HG03159 (cell line): ENCODE data around the gene CLIP1.
"Not testable (repeated sequence)": the region's sequence is repeated elsewhere in the genome, so short reads cannot be mapped to it uniquely, and the experiment has no call there.

Source experiments
- ATAC-seq: cut with Tn5 transposase; IDR thresholded peaks from one replicate; pipeline ENCODE4 v1.9.1; 2021; ENCODE audit warnings: mild to moderate bottlenecking, moderate library complexity; ENCODE audit not compliant: unreplicated experiment

CLIP1 gene

DNA sequence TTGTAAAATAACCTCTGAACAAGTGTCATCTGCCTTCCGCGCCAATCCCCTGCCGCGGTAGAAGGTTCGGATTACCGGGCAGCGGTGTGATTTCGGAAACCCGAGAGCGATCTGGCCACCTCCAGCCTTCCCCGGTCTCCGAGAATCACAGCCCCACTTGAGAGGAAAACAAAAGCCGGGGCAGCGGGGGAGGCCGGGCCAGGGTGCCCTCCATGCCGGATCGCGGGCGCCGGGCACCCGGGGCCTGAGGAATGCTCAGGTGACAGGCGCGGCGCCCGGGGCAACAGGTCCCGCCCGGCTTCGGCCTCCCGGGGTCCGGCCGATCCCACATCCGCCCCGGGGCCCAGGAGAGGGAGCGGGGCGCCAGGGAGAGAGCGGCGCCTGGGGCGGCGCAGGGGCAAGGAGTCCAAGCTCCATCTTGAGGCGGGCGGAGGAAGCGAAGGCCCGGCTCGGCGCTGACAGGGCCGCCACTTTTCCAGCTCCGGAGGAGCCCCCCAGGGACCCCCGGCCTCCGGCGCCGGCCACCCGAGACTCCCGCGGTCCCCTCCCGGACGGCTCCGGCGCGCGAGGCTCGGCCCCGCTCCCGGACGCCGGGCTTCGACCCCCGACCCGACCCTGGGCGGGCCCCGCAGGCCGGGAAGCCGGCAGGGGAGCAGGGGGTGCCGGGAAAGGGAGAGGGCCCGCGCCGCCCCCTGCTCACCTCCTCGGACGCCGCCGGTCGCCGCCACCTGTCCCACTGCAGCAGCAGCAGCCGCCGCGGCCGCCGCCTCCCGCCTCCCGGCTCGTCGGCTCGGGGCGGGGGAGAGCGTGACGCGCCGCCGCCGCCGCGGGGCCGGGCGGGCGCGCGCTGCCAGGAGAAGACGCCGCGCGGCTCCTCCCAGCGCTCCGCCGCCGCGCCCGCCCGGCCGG lies at the start of gene CLIP1:
Gene CLIP1 (minus strand): TSS at position 849 of the 909 bp plus-strand sequence. CDS start 42,217 bp downstream, outside the sequence.
- peak; percentile 57 for ATAC-seq

DNA sequence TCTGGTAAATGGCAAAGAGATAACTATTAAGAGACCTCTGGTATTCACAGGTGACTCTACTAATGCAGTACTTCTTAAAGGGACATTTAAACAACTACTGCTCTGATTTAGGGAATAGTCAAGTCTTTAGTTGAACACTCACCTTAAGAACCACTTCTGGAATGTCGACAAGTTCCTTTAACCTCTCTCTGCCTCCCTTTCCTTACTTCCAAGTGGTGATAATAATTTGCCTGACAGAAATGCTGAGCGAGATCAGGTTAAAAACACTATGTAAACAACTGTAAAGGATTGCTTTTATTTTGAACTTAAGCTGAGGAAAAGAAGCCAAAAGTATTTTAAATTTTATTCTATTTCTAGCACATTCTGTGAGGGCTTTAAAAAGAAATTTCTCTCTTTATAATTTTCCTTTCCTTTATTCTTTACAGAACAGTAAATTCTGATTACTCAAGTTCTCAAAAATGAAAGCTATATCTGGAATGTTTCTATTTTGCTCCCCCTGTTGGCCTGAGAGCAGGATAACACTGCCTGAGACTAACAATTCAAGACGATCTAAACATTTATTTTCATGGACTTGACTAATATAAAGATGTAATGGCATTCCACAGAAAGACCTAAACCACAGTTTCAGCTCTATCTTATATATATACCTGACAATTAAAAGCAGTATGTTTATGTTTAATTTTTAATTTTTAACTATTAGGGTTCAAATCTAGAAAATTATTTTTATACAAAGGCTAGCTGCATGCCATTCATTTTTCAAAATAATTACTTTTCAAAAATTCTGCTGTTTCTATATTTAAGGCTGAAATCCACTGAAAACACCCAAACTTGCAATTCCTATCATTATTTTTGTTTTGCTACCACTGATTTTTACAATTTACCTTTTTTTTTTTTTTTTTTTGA lies 49.1 kb upstream of the CLIP1 start:
- no peak for ATAC-seq

DNA sequence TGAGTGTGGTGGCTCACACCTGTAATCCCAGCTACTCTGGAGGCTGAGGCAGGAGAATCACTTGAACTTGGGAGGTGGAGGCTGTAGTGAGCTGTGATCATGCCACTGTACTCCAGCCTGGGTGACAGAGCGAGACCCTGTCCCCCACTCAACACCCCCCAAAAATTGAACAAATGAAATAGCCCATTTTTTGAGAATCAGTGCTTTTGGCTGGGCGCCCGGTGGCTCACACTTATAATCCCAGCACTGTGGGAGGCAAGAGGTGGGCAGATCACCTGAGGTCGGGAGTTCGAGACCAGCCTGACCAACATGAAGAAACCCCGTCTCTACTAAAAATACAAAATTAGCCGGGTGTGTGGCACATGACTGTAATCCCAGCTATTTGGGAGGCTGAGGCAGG lies 48.1 kb upstream of the CLIP1 start:
- not testable (repeated sequence) for ATAC-seq

DNA sequence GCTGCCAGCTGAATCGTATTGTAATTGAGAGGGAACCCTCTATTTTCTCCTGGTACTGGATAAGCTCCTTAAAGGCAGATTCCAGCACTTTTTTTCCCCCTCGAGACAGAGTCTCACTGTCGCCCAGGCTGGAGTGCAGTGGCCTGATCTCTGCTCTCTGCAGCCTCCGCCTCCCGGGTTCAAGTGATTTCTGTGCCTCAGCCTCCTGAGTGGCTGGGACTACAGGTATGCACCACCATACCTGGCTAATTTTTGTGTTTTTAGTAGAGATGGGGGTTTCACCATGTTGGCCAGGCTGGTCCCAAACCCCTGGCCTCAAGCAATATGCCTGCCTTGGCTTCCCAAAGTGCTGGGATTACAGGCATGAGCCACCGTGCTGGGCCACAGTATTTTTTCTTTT lies 47.4 kb upstream of the CLIP1 start:
- ATAC-seq: not testable (repeated sequence)

DNA sequence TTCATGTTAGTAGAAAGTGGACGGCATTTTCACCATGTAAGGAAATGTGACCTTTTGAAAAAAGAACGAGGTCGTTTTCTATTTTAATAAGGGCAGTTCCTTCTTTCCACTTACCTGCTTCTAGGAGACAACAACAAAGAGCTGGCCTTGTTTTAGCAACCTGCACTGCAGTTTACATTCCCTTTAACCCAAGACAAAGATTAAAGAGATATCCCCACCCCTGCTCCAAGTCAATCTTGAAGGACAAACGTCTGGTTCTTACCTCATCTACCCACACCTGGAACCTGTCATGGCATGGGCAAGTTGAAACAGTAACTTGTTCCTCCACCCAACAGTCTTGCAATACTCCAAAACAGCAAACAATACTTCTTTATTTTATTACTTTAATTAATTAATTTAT lies 45.5 kb upstream of the CLIP1 start:
- ATAC-seq: no peak

DNA sequence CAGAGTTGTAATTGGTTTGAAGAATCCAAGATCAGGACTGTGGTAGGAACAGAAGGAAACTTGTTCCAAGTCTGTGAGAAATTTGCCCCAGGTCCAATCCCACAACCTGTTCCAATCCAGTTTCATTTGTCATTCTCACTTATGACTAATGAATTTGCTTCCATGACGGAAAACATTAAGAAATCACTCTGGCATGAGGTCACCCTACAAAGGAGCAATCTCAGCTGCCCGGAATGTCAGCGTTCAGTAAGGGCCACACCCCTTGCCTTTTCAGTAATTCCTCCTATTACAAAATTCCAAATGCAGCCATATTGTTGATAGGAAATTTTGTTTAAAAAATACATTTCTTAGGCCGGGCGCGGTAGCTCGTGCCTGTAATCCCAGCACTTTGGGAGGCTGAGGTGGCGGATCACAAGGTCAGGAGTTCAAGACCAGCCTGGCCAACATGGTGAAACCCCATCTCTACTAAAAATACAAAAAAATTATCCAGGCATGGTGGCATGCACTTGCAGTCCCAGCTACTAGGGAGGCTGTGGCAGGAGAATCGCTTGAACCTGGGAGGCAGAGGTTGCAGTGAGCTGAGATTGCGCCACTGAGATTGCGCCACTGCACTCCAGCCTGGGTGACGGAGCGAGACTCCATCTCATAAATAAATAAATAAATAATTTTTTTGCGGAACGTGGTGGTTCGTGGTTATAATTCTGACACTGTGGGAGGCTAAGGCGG lies 42.0 kb upstream of the CLIP1 start:
- ATAC-seq: not testable (repeated sequence)

DNA sequence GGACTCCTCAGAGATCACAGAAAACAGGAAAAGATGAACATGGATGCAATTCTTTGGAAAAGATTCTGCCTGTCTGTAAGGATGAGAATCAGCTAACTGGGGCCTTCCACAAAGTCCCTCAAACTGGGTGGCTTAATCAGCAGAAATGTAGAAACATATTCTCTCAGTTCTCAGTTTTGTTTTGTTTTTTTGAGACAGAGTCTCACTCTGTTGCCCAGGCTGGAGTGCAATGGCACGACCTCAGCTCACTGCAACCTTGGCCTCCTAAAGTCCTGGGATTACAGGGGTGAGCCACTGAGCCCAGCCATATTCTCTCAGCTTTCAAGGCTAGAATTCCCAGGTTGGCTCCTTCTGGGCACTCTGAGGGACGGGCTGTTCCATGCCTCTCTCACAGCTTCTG lies 38.2 kb upstream of the CLIP1 start:
- ATAC-seq: no peak

DNA sequence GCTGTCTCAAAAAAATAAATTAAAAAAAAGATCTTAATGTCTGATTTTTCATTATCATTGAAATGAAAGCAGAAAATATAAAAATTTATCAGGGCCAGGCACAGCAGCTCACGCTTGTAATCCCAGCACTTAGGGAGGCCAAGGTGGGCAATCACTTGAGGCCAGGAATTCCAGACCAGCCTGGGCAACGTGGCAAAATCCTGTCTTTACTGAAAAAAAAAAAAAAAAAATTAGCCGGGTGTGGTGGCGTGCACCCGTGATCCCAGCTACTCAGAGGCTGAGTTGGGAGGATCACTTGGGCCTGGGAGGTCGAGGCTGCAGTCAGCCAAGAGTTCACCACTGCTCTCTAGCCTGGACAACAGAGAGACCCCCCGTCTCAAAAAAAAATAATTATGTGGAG lies 37.6 kb upstream of the CLIP1 start:
- no peak for ATAC-seq

DNA sequence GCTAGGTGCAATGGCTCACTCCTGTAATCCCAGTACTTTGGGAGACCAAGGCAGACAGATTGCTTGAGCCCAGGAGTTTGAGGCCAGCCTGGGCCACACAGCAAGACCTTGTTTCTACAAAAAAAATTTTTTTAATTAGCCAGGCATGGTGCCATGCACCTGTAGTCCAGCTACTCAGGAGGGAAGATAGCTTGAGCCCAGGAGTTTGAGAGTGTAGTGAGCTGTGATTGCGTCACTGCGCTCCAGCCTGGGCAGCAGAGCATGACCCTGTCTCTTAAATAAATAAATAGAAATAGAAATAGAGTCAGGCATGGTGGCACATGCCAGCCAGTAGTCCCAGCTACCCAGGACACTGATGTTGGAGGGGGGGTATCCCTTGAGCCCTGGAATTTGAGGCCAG lies 36.7 kb upstream of the CLIP1 start:
- ATAC-seq: no peak

DNA sequence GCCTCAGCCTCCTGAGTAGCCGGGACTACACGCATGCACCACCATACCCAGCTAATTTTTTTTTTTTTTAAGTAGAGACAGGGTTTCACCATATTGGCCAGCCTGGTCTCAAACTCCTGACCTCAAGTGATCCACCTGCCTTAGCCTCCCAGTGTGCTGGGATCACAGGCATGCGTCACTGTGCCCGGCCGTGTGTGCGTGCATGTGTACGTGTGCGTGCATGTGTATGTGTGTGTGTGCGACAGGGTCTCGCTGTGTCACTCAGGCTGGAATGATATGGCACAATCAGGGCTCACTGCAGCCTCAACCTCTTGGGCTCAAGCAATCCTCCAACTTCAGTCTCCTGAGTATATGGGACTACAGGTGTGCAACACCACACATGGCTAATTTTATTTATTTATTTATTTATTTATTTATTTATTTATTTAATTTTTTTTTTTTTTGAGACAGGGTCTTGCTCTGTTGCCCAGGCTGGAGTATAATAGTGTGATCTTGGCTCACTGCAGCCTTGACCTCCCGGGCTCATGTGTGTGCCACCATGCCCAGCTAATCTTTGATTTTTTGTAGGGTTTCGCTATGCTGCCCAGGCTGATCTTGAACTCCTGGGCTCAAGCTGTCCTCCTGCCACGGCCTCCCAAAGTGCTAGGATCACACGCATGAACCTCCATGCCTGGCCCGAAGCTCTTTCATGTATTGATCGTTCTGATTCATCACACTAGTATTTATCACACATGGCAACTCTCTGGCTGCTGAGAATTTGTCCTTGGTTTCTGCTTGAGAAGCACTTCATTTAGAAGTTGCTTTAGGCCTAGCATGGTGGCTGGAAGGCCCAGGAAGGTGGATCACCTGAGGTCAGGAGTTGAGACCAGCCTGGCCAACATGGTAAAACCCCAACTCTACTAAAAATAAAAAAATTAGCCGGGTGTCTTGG lies 35.9 kb upstream of the CLIP1 start:
- no peak for ATAC-seq

DNA sequence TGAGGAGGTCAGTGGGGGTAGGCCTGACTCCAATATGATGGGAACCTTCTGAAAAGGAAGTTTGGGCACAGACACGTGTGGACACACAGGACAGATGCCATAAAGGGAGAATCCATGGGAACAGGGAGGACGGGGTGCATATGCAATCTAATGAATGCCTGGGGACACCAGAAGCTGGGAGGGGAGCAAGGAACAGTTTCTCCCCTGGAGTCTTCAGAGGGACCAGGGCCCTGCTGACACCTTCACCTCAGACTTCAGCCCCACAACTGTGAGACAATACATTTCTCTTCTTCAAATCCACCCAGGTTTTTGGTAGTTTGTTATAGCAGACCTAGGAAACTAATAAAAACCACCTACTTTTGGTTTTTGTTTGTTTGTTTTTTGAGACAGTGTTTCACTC lies 35.2 kb upstream of the CLIP1 start:
- no peak for ATAC-seq

DNA sequence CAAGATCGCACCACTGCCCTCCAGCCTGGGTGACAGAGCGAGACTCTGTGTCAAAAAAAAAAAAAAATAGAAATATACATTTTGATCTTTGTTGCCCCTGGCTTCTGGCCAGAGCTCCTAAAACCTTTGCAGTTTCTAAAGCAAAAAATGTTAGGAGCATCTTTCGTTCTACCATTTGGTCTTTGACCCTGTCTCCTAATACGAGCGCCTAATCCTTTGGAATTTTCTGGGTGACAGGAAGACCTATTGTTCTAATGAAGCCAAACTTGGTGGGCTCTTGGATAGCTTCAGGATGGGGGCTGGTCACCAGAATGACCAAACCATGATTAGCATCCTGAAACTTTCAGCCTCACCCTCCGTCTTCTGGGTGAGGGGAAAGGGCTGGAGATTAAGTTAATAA lies 32.3 kb upstream of the CLIP1 start:
- no peak for ATAC-seq

DNA sequence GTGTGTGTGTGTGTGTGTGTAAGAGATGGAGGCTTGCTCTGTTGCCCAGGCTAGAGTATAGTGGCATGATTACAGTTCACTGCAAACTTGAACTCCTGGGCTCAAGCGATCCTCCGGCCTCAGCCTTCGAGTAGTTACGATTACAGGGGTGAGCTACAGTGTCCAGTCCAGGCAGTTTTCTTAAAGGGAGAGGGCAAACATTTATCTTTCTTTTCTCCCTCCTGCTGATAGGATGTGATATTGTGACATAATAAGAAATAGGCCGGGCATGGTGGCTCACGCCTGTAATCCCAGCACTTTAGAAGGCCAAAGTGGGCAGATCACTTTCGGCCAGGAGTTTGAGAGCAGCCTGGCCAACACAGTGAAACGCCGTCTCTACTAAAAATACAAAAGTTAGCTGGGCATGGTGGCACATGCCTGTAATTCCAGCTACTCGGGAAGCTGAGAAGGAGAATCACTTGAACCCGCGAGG lies 31.8 kb upstream of the CLIP1 start:
- ATAC-seq: no peak

DNA sequence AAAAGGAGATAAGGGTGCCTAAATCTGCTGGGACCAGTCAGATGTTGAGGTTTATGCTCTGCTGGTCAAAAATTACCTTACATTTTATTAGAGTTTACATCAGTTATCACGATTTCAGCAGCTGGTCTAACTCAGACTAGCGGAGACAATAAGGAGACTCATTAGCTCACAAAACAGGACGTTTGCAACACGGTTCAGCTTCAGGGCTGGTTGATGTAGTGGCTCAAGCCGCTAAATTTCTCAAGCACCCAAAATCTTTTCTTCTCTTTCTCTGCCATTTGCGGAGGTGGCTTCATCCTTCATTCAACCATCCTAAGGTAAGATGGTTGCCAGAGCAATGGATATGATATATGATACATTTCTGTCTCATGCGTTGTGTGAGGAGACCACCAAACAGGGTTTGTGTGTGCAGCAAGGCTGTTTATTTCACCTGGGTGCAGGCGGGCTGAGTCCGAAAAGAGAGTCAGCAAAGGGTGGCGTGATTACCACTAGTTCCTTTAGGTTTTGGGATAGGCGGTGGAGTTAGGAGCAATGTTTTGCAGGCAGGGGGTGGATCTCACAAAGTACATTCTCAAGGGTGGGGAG lies 30.3 kb upstream of the CLIP1 start:
- no peak for ATAC-seq

DNA sequence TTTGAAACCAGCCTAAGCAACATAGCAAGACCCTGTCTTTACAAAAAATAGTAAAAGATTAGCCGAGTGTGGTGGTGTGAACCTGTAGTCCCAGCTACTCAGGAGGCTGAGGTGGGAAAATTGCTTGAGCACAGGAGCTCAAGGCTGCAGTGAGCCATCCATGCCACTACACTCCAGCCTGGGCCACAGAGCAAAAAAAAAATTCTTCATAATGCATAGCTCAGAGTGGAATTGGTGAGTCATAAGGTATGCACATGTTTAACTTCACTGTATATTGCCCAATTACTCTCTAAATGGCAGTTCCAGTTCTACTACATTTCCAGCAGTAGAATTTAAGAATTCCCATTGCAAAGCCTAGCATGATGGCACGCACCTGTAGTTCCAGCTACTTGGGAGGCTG lies 26.8 kb upstream of the CLIP1 start:
- no peak for ATAC-seq

DNA sequence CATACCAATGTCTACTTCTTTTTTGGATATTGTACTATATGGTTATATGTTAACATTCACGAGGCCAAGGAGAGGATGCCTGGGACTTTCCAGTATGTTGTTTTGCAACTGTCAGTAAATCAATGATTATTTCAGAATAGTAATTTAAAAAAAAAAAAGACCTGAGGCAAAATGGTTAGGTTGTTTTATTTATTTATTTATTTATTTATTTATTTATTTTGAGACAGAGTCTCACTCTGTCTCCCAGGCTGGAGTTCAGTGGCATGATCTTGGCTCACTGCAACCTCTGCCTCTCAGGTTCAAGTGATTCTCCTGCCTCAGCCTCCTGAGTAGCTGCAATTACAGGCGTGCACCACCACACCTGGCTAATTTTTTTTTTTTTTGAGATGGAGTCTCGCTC lies 25.4 kb upstream of the CLIP1 start:
- not testable (repeated sequence) for ATAC-seq

DNA sequence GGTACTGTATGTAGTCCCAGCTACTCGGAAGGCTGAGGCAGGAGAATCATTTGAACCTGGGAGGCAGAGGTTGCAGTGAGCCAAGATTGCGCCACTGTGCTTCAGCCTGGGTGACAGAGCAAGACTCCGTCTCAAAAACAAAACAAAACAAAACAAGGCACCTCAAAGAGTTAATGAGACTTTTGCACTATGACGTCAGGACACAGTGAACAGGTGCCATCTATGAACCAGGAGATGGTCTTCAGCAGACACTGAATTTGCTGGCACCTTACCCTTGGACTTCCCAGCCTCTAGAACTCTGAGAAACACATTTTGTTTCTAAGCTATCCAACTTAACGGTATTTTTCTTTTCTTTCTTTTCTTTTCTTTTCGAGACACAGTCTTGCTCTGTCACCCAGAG lies 23.9 kb upstream of the CLIP1 start:
- ATAC-seq: not testable (repeated sequence)

DNA sequence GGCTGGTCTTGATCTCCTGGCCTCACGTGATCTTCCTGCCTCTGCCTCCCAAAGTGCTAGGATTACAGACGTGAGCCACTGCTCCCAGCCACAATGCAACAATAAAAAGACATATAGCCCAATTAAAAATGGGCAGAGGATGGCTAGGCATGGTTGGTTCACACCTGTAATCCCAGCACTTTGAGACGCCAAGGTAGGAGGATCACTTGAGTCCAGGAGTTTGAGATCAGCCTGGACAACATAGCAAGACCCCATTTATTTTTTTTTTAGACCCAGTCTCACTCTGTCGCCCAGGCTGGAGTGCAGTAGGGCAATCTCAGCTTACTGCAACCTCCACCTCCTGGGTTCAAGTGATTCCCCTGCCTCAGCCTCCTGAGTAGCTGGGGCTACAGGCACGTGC lies 21.6 kb upstream of the CLIP1 start:
- not testable (repeated sequence) for ATAC-seq

DNA sequence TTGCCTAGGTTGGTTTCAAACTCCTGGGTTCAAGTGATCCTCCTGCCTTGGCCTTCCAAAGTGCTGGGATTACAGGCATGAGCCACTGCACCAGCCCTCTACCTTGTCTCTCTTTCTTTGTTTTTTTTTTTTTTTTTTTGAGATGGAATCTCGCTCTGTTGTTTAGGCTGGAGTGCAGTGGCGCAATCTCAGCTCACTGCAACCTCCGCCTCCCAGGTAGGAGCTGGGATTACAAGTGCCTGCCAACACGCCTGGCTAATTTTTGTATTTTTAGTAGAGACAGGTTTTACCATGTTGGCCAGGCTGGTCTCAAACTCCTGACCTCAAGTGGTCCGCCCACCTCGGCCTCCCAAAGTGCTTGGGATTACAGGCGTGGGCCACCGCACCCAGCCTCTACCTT lies 16.4 kb upstream of the CLIP1 start:
- ATAC-seq: not testable (repeated sequence)
